ENCODE data around the gene BPIFB3. TPM values are rescaled to one million over a fixed set of nuclear protein-coding genes. Genes with fewer than 3 reads are reported as not detected.

The BPIFB3 gene
- total and polyA plus RNA-seq, 7 donors: not detected

- no peak for ATAC-seq
- Histone ChIP-seq H3K27me3 (ENCODE audit: insufficient read depth in 3 of 3, low read length in 2 of 3) (peaks cover 0 to 45% (median 2%) of the 10 kb centered on the region in 3 donors), H3K27ac (no peak overlapping the region), H3K36me3 (ENCODE audit: insufficient read depth in 1 of 2, low read depth in 1 of 2) (no peaks in the 10 kb centered on the region), H3K9me3 (no peaks in the 10 kb centered on the region), H3K4me3 (no peak overlapping the region), H3K4me1 (no peaks in the 10 kb centered on the region)
- TF ChIP-seq CTCF (IDR thresholded peaks at IDR 0.05): no peak
- 40 to 54% (median 45%) methylated on average over 7 of the region's 7 CpGs for WGBS, 3 donors
- intact Hi-C loops (cut with DNase I): no loop called here
- no peak for DNase-seq
Observed at GRCh38 chr20:33016581-33017109, 37.1 kb upstream of the BPIFB3 start.

GRCh38 chr20:33017542-33017941, 36.2 kb upstream of the BPIFB3 start:
- Histone ChIP-seq H3K27me3 (ENCODE audit: insufficient read depth in 3 of 3, low read length in 2 of 3) (peaks cover 0 to 38% (median 2%) of the 10 kb centered on the region in 3 donors), H3K27ac (no peak overlapping the region), H3K4me1 (no peaks in the 10 kb centered on the region), H3K36me3 (ENCODE audit: insufficient read depth in 1 of 2, low read depth in 1 of 2) (no peaks in the 10 kb centered on the region), H3K4me3 (no peak overlapping the region), H3K9me3 (no peaks in the 10 kb centered on the region)
- DNase-seq (no peak), ATAC-seq (no peak)
- 76 to 81% (median 79%) methylated on average over 7 of the region's 7 CpGs for WGBS, 3 donors
- intact Hi-C loops (cut with DNase I): no loop called here
- TF ChIP-seq CTCF (IDR thresholded peaks at IDR 0.05): no peak

GRCh38 chr20:33018169-33018931, 35.4 kb upstream of the BPIFB3 start:
- Histone ChIP-seq H3K4me1 (no peaks in the 10 kb centered on the region), H3K36me3 (ENCODE audit: insufficient read depth in 1 of 2, low read depth in 1 of 2) (no peaks in the 10 kb centered on the region), H3K27ac (no peak overlapping the region), H3K27me3 (ENCODE audit: insufficient read depth in 3 of 3, low read length in 2 of 3) (peaks cover 0 to 42% (median 2%) of the 10 kb centered on the region in 3 donors), H3K4me3 (no peak overlapping the region), H3K9me3 (no peaks in the 10 kb centered on the region)
- WGBS, 3 donors: 52 to 66% (median 63%) methylated on average over 13 to 14 of the region's 14 CpGs
- no peak for DNase-seq
- ATAC-seq: no peak
- no peak for TF ChIP-seq CTCF (IDR thresholded peaks at IDR 0.05)
- intact Hi-C loops (cut with DNase I): no loop called here

GRCh38 chr20:33019465-33020277, 34.0 kb upstream of the BPIFB3 start:
- DNase-seq (no peak), ATAC-seq (no peak)
- Histone ChIP-seq H3K4me3 (no peak overlapping the region), H3K27me3 (ENCODE audit: insufficient read depth in 3 of 3, low read length in 2 of 3) (peaks cover 0 to 39% (median 2%) of the 10 kb centered on the region in 3 donors), H3K27ac (no peak overlapping the region), H3K4me1 (no peaks in the 10 kb centered on the region), H3K9me3 (no peaks in the 10 kb centered on the region), H3K36me3 (ENCODE audit: insufficient read depth in 1 of 2, low read depth in 1 of 2) (no peaks in the 10 kb centered on the region)
- WGBS, 3 donors: 74 to 81% (median 78%) methylated on average over 22 to 23 of the region's 23 CpGs
- intact Hi-C loops (cut with DNase I): no loop called here
- no peak for TF ChIP-seq CTCF (IDR thresholded peaks at IDR 0.05)
